Adrenal gland (tissue), 5 donors: ENCODE results near the gene MAT2B.

Source experiments
- CTCF ChIP-seq, 6 experiments: fragments of 450-650 bp in 4 of 6; fragments of 200-600 bp in 2 of 6; sonication (generic) in 1 of 6; IDR thresholded peaks; 1 replicate in 5 of 6; 2 replicates in 1 of 6; pipeline versions ENCODE4 v1.5.1 to v1.8.0; 2016 to 2021; ENCODE audit warnings: antibody characterized with exemption in 6 of 6, mild to moderate bottlenecking in 2 of 6, moderate library complexity in 1 of 6
- POLR2A ChIP-seq, 2 donors: fragments of 450-650 bp; IDR thresholded peaks; one replicate each; pipeline ENCODE4 v1.6.1; 2017; ENCODE audit warnings: antibody characterized with exemption in 2 of 2, mild to moderate bottlenecking in 2 of 2, moderate library complexity in 1 of 2
- donor health status: DM: no; HTN: no; CAD: no.

- TF ChIP-seq CTCF (IDR thresholded peaks at IDR 0.05) (no peak), POLR2A (IDR thresholded peaks at IDR 0.05) (no peak)
These were observed 30.0 kb upstream of the MAT2B start for GRCh38 chr5:163475411-163475810.
